ENCODE results near the gene SFMBT1. TPM values are rescaled to one million over a fixed set of nuclear protein-coding genes. Genes with fewer than 3 reads are reported as not detected.

The SFMBT1 gene
- polyA plus RNA-seq, 1 of the 3 experiments (the other 2 are of a cell fraction) = 0.72 TPM

DNA sequence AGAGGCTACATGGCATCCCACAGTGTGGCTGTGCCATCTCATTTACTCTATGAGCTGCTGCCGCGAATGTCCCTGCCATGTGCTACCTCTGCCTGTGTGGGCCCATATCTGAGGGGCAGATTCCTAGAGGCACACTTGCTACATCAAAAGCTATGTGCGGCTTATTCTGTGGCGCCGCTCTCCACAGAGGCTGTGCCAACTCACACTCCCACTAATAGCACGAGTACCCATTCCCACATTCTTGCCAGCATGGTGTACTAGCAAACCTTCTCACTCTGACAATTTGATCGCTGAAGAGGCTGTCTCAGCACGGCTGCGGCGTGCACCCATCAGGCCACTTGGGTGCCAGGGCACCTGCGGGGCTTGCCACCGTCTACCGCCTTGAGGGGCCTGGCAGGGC, 179.9 kb downstream of the SFMBT1 start:
- no peak overlapping the region for H3K9ac ChIP-seq
- H3F3A ChIP-seq (replicated peaks; ENCODE audit: insufficient read depth) = no peaks in the 10 kb centered on the region
- H3K27ac ChIP-seq (ENCODE audit: low read depth in 2 of 2, low read length in 1 of 2) = no peak overlapping the region; a peak in 1 of 4 replicates
- no peaks in the 10 kb centered on the region for H3K9me3 ChIP-seq
- no peaks in the 10 kb centered on the region for H3K9me2 ChIP-seq
- TF ChIP-seq TAF1 (IDR thresholded peaks at IDR 0.05; ENCODE audit: borderline replicate concordance, low read depth, low read length) (no peak), CHD2 (IDR thresholded peaks at IDR 0.05; ENCODE audit: low read length, partially characterized antibody) (no peak), FOXJ3 (CRISPR knock-in tag; IDR thresholded peaks at IDR 0.05) (no peak), RXRA (IDR thresholded peaks at IDR 0.05; ENCODE audit: borderline replicate concordance, low read depth) (no peak), GATA2 (CRISPR knock-in tag; IDR thresholded peaks at IDR 0.05) (no peak), ELF1 (IDR thresholded peaks at IDR 0.05) (no peak), FOSL2 (IDR thresholded peaks at IDR 0.05; ENCODE audit: borderline replicate concordance, low read depth) (no peak), RFX5 (IDR thresholded peaks at IDR 0.05; ENCODE audit: low read length) (no peak), SMC3 (IDR thresholded peaks at IDR 0.05; ENCODE audit: low read depth, low read length) (no peak), RCOR1 (IDR thresholded peaks at IDR 0.05; ENCODE audit: low read length) (no peak), SIN3A (IDR thresholded peaks at IDR 0.05; ENCODE audit: borderline replicate concordance, low read depth, low read length) (no peak), POLR2AphosphoS5 (IDR thresholded peaks at IDR 0.05; ENCODE audit: low read depth, low read length) (no peak), TEAD4 (IDR thresholded peaks at IDR 0.05; ENCODE audit: borderline replicate concordance, insufficient read depth) (no peak), TCF12 (IDR thresholded peaks at IDR 0.05) (no peak)
- TF ChIP-seq, protein P1, sequence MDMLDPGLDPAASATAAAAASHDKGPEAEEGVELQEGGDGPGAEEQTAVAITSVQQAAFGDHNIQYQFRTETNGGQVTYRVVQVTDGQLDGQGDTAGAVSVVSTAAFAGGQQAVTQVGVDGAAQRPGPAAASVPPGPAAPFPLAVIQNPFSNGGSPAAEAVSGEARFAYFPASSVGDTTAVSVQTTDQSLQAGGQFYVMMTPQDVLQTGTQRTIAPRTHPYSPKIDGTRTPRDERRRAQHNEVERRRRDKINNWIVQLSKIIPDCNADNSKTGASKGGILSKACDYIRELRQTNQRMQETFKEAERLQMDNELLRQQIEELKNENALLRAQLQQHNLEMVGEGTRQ (IDR thresholded peaks at IDR 0.05; ENCODE audit: borderline replicate concordance, low read depth, low read length) = no peak
- TF ChIP-seq, protein P2, sequence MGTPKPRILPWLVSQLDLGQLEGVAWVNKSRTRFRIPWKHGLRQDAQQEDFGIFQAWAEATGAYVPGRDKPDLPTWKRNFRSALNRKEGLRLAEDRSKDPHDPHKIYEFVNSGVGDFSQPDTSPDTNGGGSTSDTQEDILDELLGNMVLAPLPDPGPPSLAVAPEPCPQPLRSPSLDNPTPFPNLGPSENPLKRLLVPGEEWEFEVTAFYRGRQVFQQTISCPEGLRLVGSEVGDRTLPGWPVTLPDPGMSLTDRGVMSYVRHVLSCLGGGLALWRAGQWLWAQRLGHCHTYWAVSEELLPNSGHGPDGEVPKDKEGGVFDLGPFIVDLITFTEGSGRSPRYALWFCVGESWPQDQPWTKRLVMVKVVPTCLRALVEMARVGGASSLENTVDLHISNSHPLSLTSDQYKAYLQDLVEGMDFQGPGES (IDR thresholded peaks at IDR 0.05; ENCODE audit: low read depth, low read length) = no peak
- TF ChIP-seq, protein P3, sequence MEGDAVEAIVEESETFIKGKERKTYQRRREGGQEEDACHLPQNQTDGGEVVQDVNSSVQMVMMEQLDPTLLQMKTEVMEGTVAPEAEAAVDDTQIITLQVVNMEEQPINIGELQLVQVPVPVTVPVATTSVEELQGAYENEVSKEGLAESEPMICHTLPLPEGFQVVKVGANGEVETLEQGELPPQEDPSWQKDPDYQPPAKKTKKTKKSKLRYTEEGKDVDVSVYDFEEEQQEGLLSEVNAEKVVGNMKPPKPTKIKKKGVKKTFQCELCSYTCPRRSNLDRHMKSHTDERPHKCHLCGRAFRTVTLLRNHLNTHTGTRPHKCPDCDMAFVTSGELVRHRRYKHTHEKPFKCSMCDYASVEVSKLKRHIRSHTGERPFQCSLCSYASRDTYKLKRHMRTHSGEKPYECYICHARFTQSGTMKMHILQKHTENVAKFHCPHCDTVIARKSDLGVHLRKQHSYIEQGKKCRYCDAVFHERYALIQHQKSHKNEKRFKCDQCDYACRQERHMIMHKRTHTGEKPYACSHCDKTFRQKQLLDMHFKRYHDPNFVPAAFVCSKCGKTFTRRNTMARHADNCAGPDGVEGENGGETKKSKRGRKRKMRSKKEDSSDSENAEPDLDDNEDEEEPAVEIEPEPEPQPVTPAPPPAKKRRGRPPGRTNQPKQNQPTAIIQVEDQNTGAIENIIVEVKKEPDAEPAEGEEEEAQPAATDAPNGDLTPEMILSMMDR (IDR thresholded peaks at IDR 0.05) = no peak
- H3K4me2 ChIP-seq = no peak overlapping the region
- 97% methylated on average over 11 of the region's 13 CpGs for WGBS (ENCODE audit: low lambda C conversion rate)
- H3K36me3 ChIP-seq (replicated peaks in 1 of 2; ENCODE audit: control insufficient read depth in 1 of 2, insufficient read depth in 2 of 2, low read length in 1 of 2) = no peaks in the 10 kb centered on the region
- ChIA-PET POLR2A (no interaction called here), CTCF (interaction anchor here (1.4 kb wide), 1 partner anchor 9 kb away, joined by 4 read pairs; no protein-coding TSS in a partner anchor)
- no peaks in the 10 kb centered on the region for H3K79me2 ChIP-seq (ENCODE audit: insufficient read depth)
- no peak overlapping the region for H3K4me3 ChIP-seq (ENCODE audit: low read depth in 2 of 2, low read length in 1 of 2)
- no peak overlapping the region for H2AFZ ChIP-seq (ENCODE audit: low read depth)
- no peaks in the 10 kb centered on the region for H3K4me1 ChIP-seq (ENCODE audit: control insufficient read depth in 1 of 2, insufficient read depth in 2 of 2, low read depth in 1 of 2, low read length in 1 of 2)
- DNase-seq = no peak
- H3K27me3 ChIP-seq (ENCODE audit: insufficient read depth) = no peaks in the 10 kb centered on the region
- no peaks in the 10 kb centered on the region for H4K20me1 ChIP-seq (ENCODE audit: insufficient read depth)
